K562 (cell line): Measurements from ENCODE around the gene MEDAG. TPM values are rescaled to one million over a fixed set of nuclear protein-coding genes. Genes with fewer than 3 reads are reported as not detected.

Experiments
- ATAC-seq: fragments of 200-7000 bp; cut with Tn5 transposase; 3 replicates; pipeline ENCODE4 v1.9.1; 2020; ENCODE audit warnings: moderate library complexity
- BruUV-seq: library from RNA; stranded (reverse); fragments of 400-500 nt; replicated peaks from 2 replicates; lab custom pipeline; 2021; lab: Mats Ljungman, UMichigan
- CTCF ChIA-PET: fragments of 300-600 bp; formaldehyde crosslinking; extraction: SDS; loops from one replicate; lab custom pipeline; 2021; ENCODE audit warnings: low intra/inter-chr PET ratio; lab: Yijun Ruan, JAX
- POLR2A ChIA-PET: fragments of 300-600, 350-650 bp; sonication (Branson Sonifier 250); formaldehyde crosslinking; extraction: SDS; loops from one replicate; lab custom pipeline; 2021; ENCODE audit warnings: antibody characterized with exemption, inconsistent platforms; lab: Yijun Ruan, JAX
- DNase-seq, 4 experiments: peaks; one replicate each; pipeline versions ENCODE4 v3.0.0 to v3.0.0-alpha.2; 2011 to 2018; ENCODE audit warnings: low spot score in 3 of 4, mixed read lengths in 3 of 4; ENCODE audit errors: extremely low read depth in 1 of 4
- FAIRE-seq: peaks from 2 replicates; lab custom pipeline; 2011; peaks lifted over from hg19 to GRCh38; lab: Jason Lieb, UNC
- H2AFZ ChIP-seq: 2 replicates; pipeline ENCODE4 v1.6.0; 2011; ENCODE audit warnings: low read depth, low read length, control low read depth, inconsistent platforms
- H3K27ac ChIP-seq: fragments of 200-600 bp; 3 replicates; pipeline ENCODE4 v1.8.0; 2011; ENCODE audit warnings: low read depth, mild to moderate bottlenecking, control low read depth, inconsistent platforms, low read length, moderate library complexity, mixed read lengths; ENCODE audit errors: extremely low read depth
- H3K27me3 ChIP-seq, 2 experiments: fragments of 300-600 bp in 1 of 2; 2 replicates in 1 of 2; 3 replicates in 1 of 2; pipeline versions ENCODE4 v1.6.0 to v1.8.0; 2011; ENCODE audit warnings: inconsistent platforms in 2 of 2, low read length in 2 of 2, mild to moderate bottlenecking in 1 of 2, mixed read lengths in 1 of 2, moderate library complexity in 1 of 2; ENCODE audit not compliant: control insufficient read depth in 2 of 2, insufficient read depth in 2 of 2
- H3K36me3 ChIP-seq: fragments of 300-600 bp; 3 replicates; pipeline ENCODE4 v1.8.0; 2011; ENCODE audit warnings: mild to moderate bottlenecking, low read length, inconsistent platforms; ENCODE audit not compliant: control insufficient read depth, insufficient read depth
- H3K4me1 ChIP-seq, 2 experiments: fragments of 200-600 bp in 1 of 2; replicated peaks in 1 of 2; 2 replicates in 1 of 2; 3 replicates in 1 of 2; pipeline versions ENCODE4 v1.5.1 to v1.8.0; 2011; ENCODE audit warnings: inconsistent platforms in 2 of 2, low read length in 2 of 2, mild to moderate bottlenecking in 1 of 2, mixed read lengths in 1 of 2, moderate library complexity in 1 of 2; ENCODE audit not compliant: control insufficient read depth in 2 of 2, insufficient read depth in 2 of 2
- H3K4me2 ChIP-seq: 2 replicates; pipeline ENCODE4 v1.6.1; 2011; ENCODE audit warnings: low read length, control low read depth, inconsistent platforms, mixed read lengths; ENCODE audit not compliant: insufficient read depth
- H3K4me3 ChIP-seq: fragments of 200-600 bp; sonication (generic), shearing (Covaris generic); 2 replicates; pipeline ENCODE4 v1.5.1; 2016; ENCODE audit warnings: control low read depth, inconsistent platforms
- H3K79me2 ChIP-seq: fragments of 200-600 bp; 3 replicates; pipeline ENCODE4 v1.8.0; 2011; ENCODE audit warnings: low read length, inconsistent platforms; ENCODE audit not compliant: control insufficient read depth, insufficient read depth
- H3K9ac ChIP-seq, 2 experiments: 2 replicates each; pipeline versions ENCODE4 v1.6.0 to v1.6.1; 2011; ENCODE audit warnings: low read depth in 2 of 2, low read length in 2 of 2, control low read depth in 1 of 2, inconsistent platforms in 1 of 2, mild to moderate bottlenecking in 1 of 2, mixed read lengths in 1 of 2; ENCODE audit not compliant: insufficient read depth in 1 of 2
- H3K9me1 ChIP-seq: one replicate; pipeline ENCODE4 v1.6.0; 2011; ENCODE audit warnings: inconsistent platforms, mild to moderate bottlenecking, low read length, moderate library complexity; ENCODE audit not compliant: control insufficient read depth, insufficient read depth
- H3K9me3 ChIP-seq: replicated peaks from 2 replicates; pipeline ENCODE4 v1.5.1; 2011; ENCODE audit warnings: low read depth, low read length, inconsistent platforms; ENCODE audit not compliant: control insufficient read depth, insufficient read depth
- H4K20me1 ChIP-seq: replicated peaks from 2 replicates; pipeline ENCODE4 v1.6.1; 2011; ENCODE audit warnings: low read length, inconsistent platforms, mixed read lengths; ENCODE audit not compliant: control insufficient read depth, insufficient read depth
- E2F4 ChIP-seq: sonication (generic); formaldehyde crosslinking; IDR thresholded peaks from 2 replicates; pipeline ENCODE4 v1.8.0; 2022; ENCODE audit warnings: mild to moderate bottlenecking, low read depth, missing genetic modification reagents
- HDGF ChIP-seq: fragments of 450-650 bp; IDR thresholded peaks from 2 replicates; pipeline ENCODE4 v1.6.1; 2016
- NFATC3 ChIP-seq: fragments of 450-650 bp; IDR thresholded peaks from 2 replicates; pipeline ENCODE4 v1.6.1; 2017; ENCODE audit warnings: mild to moderate bottlenecking
- POLR3G ChIP-seq: IDR thresholded peaks from 2 replicates; pipeline ENCODE4 v1.6.1; 2011; ENCODE audit not compliant: insufficient read length, insufficient replicate concordance; ENCODE audit errors: extremely low read depth
- RCOR1 ChIP-seq, 2 experiments: IDR thresholded peaks; 2 replicates each; pipeline ENCODE4 v1.6.1; 2012; ENCODE audit warnings: low read depth in 2 of 2, low read length in 2 of 2, borderline replicate concordance in 1 of 2, improper control_type of control experiment in 1 of 2
- REST ChIP-seq, 2 experiments: fragments of 450-650 bp; formaldehyde crosslinking in 1 of 2; IDR thresholded peaks; 2 replicates each; pipeline versions ENCODE4 v1.4.0 to v1.6.1; 2014 to 2020; ENCODE audit warnings: mild to moderate bottlenecking in 2 of 2, borderline replicate concordance in 1 of 2, low read depth in 1 of 2
- SRSF1 ChIP-seq: fragments of 200-400 bp; formaldehyde crosslinking; IDR thresholded peaks from 2 replicates; pipeline ENCODE4 v1.6.1; 2017; ENCODE audit warnings: mild to moderate bottlenecking, low read depth, low read length, moderate library complexity
- WGBS: fragments of 100-300 bp; shearing (Covaris generic); methylation state at CpG from one replicate; pipeline ENCODE4 v1.1.6; 2016; ENCODE audit warnings: low coverage, mixed read lengths; ENCODE audit not compliant: insufficient coverage; ENCODE audit errors: missing lambda C conversion rate; 5-methylcytosine and 5-hydroxymethylcytosine counted together
- in situ Hi-C: fragments of 300-500 bp; cut with MboI; formaldehyde crosslinking; loops from 4 replicates; pipeline ENCODE4 v1.15.0; 2018; ENCODE audit warnings: inconsistent platforms, mixed read lengths
- intact Hi-C: fragments of 100-400 bp; cut with micrococcal nuclease; formaldehyde crosslinking; loops from 2 replicates; pipeline ENCODE4 v1.14.2; 2022
- polyA plus RNA-seq, 8 experiments: library from polyadenylated mRNA; depleted of rRNA in 4 of 8; stranded (reverse) in 5 of 8; unstranded in 3 of 8; fragments of >200 nt; fragmentation: Nextera tagmentation in 2 of 8; fragmentation: Illumina TruSeq in 1 of 8; extraction: Ambion mirVana in 2 of 8; extraction: Trizol in 1 of 8; gene quantifications; 2 replicates each; pipeline versions ENCODE4 v1.2.1 to v1.2.3, GENCODE V29; 2011 to 2014; ENCODE audit warnings: inconsistent platforms in 1 of 8, missing spikeins in 1 of 8
- total RNA-seq, 7 experiments: library from RNA; depleted of rRNA in 6 of 7; stranded (reverse); fragments of >200 nt in 6 of 7; fragmentation: Illumina TruSeq in 2 of 7; extraction: Trizol in 2 of 7; gene quantifications; 2 replicates each; pipeline versions ENCODE4 v1.2.1 to v1.2.3, GENCODE V29; 2011 to 2021; ENCODE audit warnings: low replicate concordance in 1 of 7
- TF ChIP-seq, protein P1 (sequence below): fragments of 250-450 bp; sonication (Bioruptor Pico); IDR thresholded peaks from 2 replicates; pipeline ENCODE4 v1.4.0; 2020; ENCODE audit warnings: mild to moderate bottlenecking, moderate library complexity, borderline replicate concordance

Gene MEDAG
- total and polyA plus RNA-seq, 9 of the 15 experiments (the other 6 are each of a cell fraction or from before 2014, with no cell fraction given): not detected

GRCh38 chr13:30907121-30907861, 1.2 kb downstream of the MEDAG start:
- no peak overlapping the region for H3K9ac ChIP-seq
- TF ChIP-seq E2F4 (CRISPR knock-in tag) (no peak), HDGF (no peak), REST (IDR thresholded peaks at IDR 0.05; ENCODE audit: borderline replicate concordance) (no peak), REST (CRISPR knock-in tag; IDR thresholded peaks at IDR 0.05; ENCODE audit: low read depth) (no peak), POLR3G (no peak), RCOR1 (IDR thresholded peaks at IDR 0.05; ENCODE audit: borderline replicate concordance in 1 of 2, low read depth in 2 of 2, low read length in 2 of 2) (no peak), SRSF1 (no peak), NFATC3 (no peak)
- TF ChIP-seq, protein P1, sequence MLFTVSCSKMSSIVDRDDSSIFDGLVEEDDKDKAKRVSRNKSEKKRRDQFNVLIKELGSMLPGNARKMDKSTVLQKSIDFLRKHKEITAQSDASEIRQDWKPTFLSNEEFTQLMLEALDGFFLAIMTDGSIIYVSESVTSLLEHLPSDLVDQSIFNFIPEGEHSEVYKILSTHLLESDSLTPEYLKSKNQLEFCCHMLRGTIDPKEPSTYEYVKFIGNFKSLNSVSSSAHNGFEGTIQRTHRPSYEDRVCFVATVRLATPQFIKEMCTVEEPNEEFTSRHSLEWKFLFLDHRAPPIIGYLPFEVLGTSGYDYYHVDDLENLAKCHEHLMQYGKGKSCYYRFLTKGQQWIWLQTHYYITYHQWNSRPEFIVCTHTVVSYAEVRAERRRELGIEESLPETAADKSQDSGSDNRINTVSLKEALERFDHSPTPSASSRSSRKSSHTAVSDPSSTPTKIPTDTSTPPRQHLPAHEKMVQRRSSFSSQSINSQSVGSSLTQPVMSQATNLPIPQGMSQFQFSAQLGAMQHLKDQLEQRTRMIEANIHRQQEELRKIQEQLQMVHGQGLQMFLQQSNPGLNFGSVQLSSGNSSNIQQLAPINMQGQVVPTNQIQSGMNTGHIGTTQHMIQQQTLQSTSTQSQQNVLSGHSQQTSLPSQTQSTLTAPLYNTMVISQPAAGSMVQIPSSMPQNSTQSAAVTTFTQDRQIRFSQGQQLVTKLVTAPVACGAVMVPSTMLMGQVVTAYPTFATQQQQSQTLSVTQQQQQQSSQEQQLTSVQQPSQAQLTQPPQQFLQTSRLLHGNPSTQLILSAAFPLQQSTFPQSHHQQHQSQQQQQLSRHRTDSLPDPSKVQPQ (CRISPR knock-in tag): no peak

More at GRCh38 chr13:30907121-30907861, 1.2 kb downstream of the MEDAG start:
- ChIA-PET POLR2A (interaction anchor here (0.6 kb wide), 1 partner anchor 119 kb away, joined by 3 read pairs; no protein-coding TSS in a partner anchor), CTCF (no interaction called here)
- 3% methylated on average over 7 of the region's 10 CpGs for WGBS
- Histone ChIP-seq H3K9me3 (no peaks in the 10 kb centered on the region), H3K36me3 (no peaks in the 10 kb centered on the region), H3K79me2 (no peaks in the 10 kb centered on the region), H3K4me2 (no peak overlapping the region), H4K20me1 (no peaks in the 10 kb centered on the region), H3K4me1 (no peaks in the 10 kb centered on the region; a peak in 1 of 5 replicates), H3K27me3 (peaks cover 0 to 14% of the 10 kb centered on the region in 2 experiments; a peak in 2 of 5 replicates), H3K27ac (no peak overlapping the region), H2AFZ (no peak overlapping the region), H3K4me3 (no peak overlapping the region), H3K9me1 (no peaks in the 10 kb centered on the region)
- ATAC-seq (no peak), FAIRE-seq (no peak), DNase-seq (no peak)
- no TSS peak for BruUV-seq
- intact Hi-C loops: no loop called here
- in situ Hi-C loops: no loop called here
